ENCODE results near the gene ACOT9.

GRCh38 chrX:23660766-23661132 is 82.3 kb downstream of the ACOT9 start:
- TF ChIP-seq, protein P1, sequence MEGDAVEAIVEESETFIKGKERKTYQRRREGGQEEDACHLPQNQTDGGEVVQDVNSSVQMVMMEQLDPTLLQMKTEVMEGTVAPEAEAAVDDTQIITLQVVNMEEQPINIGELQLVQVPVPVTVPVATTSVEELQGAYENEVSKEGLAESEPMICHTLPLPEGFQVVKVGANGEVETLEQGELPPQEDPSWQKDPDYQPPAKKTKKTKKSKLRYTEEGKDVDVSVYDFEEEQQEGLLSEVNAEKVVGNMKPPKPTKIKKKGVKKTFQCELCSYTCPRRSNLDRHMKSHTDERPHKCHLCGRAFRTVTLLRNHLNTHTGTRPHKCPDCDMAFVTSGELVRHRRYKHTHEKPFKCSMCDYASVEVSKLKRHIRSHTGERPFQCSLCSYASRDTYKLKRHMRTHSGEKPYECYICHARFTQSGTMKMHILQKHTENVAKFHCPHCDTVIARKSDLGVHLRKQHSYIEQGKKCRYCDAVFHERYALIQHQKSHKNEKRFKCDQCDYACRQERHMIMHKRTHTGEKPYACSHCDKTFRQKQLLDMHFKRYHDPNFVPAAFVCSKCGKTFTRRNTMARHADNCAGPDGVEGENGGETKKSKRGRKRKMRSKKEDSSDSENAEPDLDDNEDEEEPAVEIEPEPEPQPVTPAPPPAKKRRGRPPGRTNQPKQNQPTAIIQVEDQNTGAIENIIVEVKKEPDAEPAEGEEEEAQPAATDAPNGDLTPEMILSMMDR (IDR thresholded peaks at IDR 0.05 in 8 of 11, conservative IDR thresholded peaks at IDR 0.05 in 3 of 11) = no peak
- TF ChIP-seq POLR2AphosphoS5 (IDR thresholded peaks at IDR 0.05) (no peak), POLR2A (IDR thresholded peaks at IDR 0.05) (no peak)
